HEK293 (cell line): Measurements from ENCODE around the gene ARSB.

ENCODE experiments used
- CTCF ChIA-PET: fragments of 350-600 bp; formaldehyde crosslinking; extraction: SDS; loops from one replicate; lab custom pipeline; 2021; ENCODE audit warnings: antibody characterized with exemption; lab: Yijun Ruan, JAX
- POLR2A ChIA-PET: fragments of 300-600 bp; formaldehyde crosslinking; extraction: SDS; loops from one replicate; lab custom pipeline; 2020; ENCODE audit warnings: antibody characterized with exemption, inconsistent platforms; lab: Yijun Ruan, JAX
- H3K27ac ChIP-seq: fragments of 200-500 bp; sonication (Bioruptor generic); 2 replicates; pipeline ENCODE4 v1.5.1; 2014; ENCODE audit warnings: low read depth, low read length, control low read depth, inconsistent platforms; ENCODE audit errors: extremely low read depth
- H3K36me3 ChIP-seq, 2 experiments: fragments of 200-500 bp in 1 of 2; sonication (Bioruptor generic) in 1 of 2; 1 replicate in 1 of 2; 2 replicates in 1 of 2; pipeline ENCODE4 v1.5.1; 2014 to 2017; ENCODE audit warnings: inconsistent platforms in 2 of 2, low read length in 2 of 2; ENCODE audit not compliant: control insufficient read depth in 2 of 2, insufficient read depth in 1 of 2
- H3K4me1 ChIP-seq: fragments of 200-500 bp; sonication (Bioruptor generic); 2 replicates; pipeline ENCODE4 v1.5.1; 2014; ENCODE audit warnings: mild to moderate bottlenecking, low read length, inconsistent platforms; ENCODE audit not compliant: control insufficient read depth, insufficient read depth
- H3K4me3 ChIP-seq: 2 replicates; pipeline ENCODE4 v1.5.1; 2011; ENCODE audit warnings: low read depth, mild to moderate bottlenecking, control low read depth, low read length, moderate library complexity
- H3K9me3 ChIP-seq: fragments of 200-500 bp; sonication (Bioruptor generic); 2 replicates; pipeline ENCODE4 v1.5.1; 2014; ENCODE audit warnings: low read depth, low read length, inconsistent platforms; ENCODE audit not compliant: control insufficient read depth, insufficient read depth
- EGR2 ChIP-seq: fragments of 450-650 bp; formaldehyde crosslinking; IDR thresholded peaks from 2 replicates; pipeline ENCODE4 v1.5.1; 2016; ENCODE audit warnings: low read depth, missing biosample characterization, missing genetic modification characterization
- GLI4 ChIP-seq: fragments of 450-650 bp; formaldehyde crosslinking; IDR thresholded peaks from 2 replicates; pipeline ENCODE4 v1.5.1; 2016; ENCODE audit warnings: missing biosample characterization, missing genetic modification characterization
- HOXC10 ChIP-seq: sonication (generic); formaldehyde crosslinking; IDR thresholded peaks from 2 replicates; pipeline ENCODE4 v1.8.1; 2023; ENCODE audit warnings: mild to moderate bottlenecking, missing genetic modification reagents
- IKZF3 ChIP-seq: fragments of 450-650 bp; IDR thresholded peaks from 2 replicates; pipeline ENCODE4 v1.5.0; 2018; ENCODE audit warnings: missing biosample characterization, mild to moderate bottlenecking, missing genetic modification characterization, moderate library complexity
- KLF1 ChIP-seq: fragments of 450-650 bp; formaldehyde crosslinking; IDR thresholded peaks from 2 replicates; pipeline ENCODE4 v1.5.1; 2016; ENCODE audit warnings: missing biosample characterization, missing genetic modification characterization
- KLF10 ChIP-seq: fragments of 450-650 bp; IDR thresholded peaks from 2 replicates; pipeline ENCODE4 v1.5.1; 2018; ENCODE audit warnings: missing biosample characterization, mild to moderate bottlenecking, missing genetic modification characterization
- ZBTB48 ChIP-seq: fragments of 450-650 bp; formaldehyde crosslinking; IDR thresholded peaks from 2 replicates; pipeline ENCODE4 v1.5.1; 2016; ENCODE audit warnings: missing biosample characterization, missing genetic modification characterization
- ZNF23 ChIP-seq: fragments of 450-650 bp; formaldehyde crosslinking; IDR thresholded peaks from 2 replicates; pipeline ENCODE4 v1.5.1; 2016; ENCODE audit warnings: missing biosample characterization, missing genetic modification characterization, borderline replicate concordance
- ZNF510 ChIP-seq: fragments of 450-650 bp; formaldehyde crosslinking; IDR thresholded peaks from 2 replicates; pipeline ENCODE4 v1.5.1; 2018; ENCODE audit warnings: mild to moderate bottlenecking, missing genetic modification characterization, missing biosample characterization; ENCODE audit not compliant: insufficient replicate concordance
- ZNF544 ChIP-seq: fragments of 450-650 bp; formaldehyde crosslinking; IDR thresholded peaks from 2 replicates; pipeline ENCODE4 v1.5.0; 2017; ENCODE audit warnings: missing biosample characterization, missing genetic modification characterization
- ZNF571 ChIP-seq: fragments of 450-650 bp; formaldehyde crosslinking; IDR thresholded peaks from 2 replicates; pipeline ENCODE4 v1.5.0; 2017; ENCODE audit warnings: missing biosample characterization, missing genetic modification characterization
- ZNF626 ChIP-seq: fragments of 450-650 bp; sonication (Bioruptor Pico); formaldehyde crosslinking; IDR thresholded peaks from 2 replicates; pipeline ENCODE4 v1.5.1; 2018; ENCODE audit warnings: missing biosample characterization, missing genetic modification characterization, inconsistent platforms
- ZNF658 ChIP-seq: fragments of 450-650 bp; formaldehyde crosslinking; IDR thresholded peaks from 2 replicates; pipeline ENCODE4; 2016; ENCODE audit warnings: missing biosample characterization, missing genetic modification characterization
- ZNF785 ChIP-seq: fragments of 450-650 bp; formaldehyde crosslinking; IDR thresholded peaks from 2 replicates; pipeline ENCODE4 v1.5.1; 2016; ENCODE audit warnings: missing biosample characterization, missing genetic modification characterization
- ZNF830 ChIP-seq: fragments of 450-650 bp; IDR thresholded peaks from 2 replicates; pipeline ENCODE4 v1.5.0; 2018; ENCODE audit warnings: missing biosample characterization, missing genetic modification characterization, low read depth, mild to moderate bottlenecking, moderate library complexity
- TF ChIP-seq, protein P1 (sequence below): fragments of 450-650 bp; formaldehyde crosslinking; conservative IDR thresholded peaks from 2 replicates; pipeline ENCODE4 v1.5.1; 2016; ENCODE audit warnings: low read depth, missing biosample characterization, missing genetic modification characterization
- TF ChIP-seq, protein P2 (sequence below): sonication (generic); formaldehyde crosslinking; IDR thresholded peaks from 2 replicates; pipeline ENCODE4 v1.8.1; 2022; ENCODE audit warnings: mild to moderate bottlenecking, moderate library complexity, missing genetic modification reagents
- TF ChIP-seq, protein P3 (sequence below): fragments of 450-650 bp; IDR thresholded peaks from 2 replicates; pipeline ENCODE4 v1.5.1; 2018; ENCODE audit warnings: missing biosample characterization, missing genetic modification characterization
- TF ChIP-seq, protein P4 (sequence below): fragments of 450-650 bp; formaldehyde crosslinking; IDR thresholded peaks from 2 replicates; pipeline ENCODE4 v1.5.1; 2017; ENCODE audit warnings: missing biosample characterization, missing genetic modification characterization

ARSB gene

DNA sequence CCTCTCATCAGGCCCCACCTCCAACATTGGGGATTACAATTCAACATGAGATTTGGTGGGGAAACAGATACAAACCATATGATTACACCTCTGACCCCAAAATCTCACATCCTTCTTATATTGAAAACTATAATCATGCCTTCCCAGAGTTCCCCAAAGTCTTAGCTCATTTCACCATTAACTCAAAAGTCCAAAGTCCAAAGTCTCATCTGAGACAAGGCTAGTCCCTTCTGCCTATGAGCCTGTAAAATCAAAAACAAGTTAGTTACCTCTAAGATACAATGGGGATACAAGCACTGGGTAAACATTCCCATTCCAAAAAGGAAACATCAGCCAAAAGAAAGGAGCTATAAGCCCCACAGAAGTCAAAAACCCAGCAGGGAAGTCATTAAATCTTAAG lies 26.8 kb upstream of the ARSB start (continued):
- TF ChIP-seq, protein P1, sequence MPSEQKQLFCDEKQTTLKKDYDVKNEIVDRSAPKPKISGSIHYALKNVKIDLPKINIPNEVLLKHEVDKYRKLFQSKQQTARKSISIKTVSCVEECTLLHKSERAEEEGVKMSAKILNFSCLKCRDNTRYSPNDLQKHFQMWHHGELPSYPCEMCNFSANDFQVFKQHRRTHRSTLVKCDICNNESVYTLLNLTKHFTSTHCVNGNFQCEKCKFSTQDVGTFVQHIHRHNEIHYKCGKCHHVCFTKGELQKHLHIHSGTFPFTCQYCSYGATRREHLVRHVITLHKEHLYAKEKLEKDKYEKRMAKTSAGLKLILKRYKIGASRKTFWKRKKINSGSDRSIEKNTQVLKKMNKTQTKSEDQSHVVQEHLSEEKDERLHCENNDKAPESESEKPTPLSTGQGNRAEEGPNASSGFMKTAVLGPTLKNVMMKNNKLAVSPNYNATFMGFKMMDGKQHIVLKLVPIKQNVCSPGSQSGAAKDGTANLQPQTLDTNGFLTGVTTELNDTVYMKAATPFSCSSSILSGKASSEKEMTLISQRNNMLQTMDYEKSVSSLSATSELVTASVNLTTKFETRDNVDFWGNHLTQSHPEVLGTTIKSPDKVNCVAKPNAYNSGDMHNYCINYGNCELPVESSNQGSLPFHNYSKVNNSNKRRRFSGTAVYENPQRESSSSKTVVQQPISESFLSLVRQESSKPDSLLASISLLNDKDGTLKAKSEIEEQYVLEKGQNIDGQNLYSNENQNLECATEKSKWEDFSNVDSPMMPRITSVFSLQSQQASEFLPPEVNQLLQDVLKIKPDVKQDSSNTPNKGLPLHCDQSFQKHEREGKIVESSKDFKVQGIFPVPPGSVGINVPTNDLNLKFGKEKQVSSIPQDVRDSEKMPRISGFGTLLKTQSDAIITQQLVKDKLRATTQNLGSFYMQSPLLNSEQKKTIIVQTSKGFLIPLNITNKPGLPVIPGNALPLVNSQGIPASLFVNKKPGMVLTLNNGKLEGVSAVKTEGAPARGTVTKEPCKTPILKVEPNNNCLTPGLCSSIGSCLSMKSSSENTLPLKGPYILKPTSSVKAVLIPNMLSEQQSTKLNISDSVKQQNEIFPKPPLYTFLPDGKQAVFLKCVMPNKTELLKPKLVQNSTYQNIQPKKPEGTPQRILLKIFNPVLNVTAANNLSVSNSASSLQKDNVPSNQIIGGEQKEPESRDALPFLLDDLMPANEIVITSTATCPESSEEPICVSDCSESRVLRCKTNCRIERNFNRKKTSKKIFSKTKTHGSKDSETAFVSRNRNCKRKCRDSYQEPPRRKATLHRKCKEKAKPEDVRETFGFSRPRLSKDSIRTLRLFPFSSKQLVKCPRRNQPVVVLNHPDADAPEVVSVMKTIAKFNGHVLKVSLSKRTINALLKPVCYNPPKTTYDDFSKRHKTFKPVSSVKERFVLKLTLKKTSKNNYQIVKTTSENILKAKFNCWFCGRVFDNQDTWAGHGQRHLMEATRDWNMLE (tag by site-specific recombination), result no peak
- TF ChIP-seq, all 188 proteins: peak for 0

DNA sequence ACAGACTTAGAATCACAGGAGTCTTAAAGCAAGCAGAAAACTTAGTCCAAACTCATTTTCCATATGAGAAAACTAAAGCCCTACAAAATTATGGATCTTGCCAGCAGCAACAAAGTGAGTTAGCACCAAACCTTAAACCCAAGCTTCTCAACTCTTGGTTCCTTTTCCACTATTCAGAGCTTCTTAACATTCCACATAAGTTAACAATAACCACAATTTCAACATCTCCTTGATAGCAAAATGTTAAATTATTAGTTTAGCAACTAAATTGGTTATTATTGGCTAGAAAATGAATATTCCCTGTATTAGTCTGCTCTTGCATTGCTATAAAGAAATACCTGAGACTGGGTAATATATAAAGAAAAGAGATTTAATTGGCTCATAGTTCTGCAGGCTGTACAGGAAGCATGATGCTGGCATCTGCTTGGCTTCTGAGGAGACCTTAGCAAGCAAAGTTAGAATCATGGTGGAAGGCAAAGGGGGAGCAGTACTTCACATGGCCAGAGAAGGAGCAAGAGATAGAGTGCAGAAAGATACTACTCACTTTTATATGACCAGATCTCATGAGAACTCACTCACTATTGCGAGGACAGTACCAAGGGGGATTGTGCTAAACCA lies 26.2 kb upstream of the ARSB start:
- no peak overlapping the region for H3K27ac ChIP-seq
- ChIA-PET CTCF (interaction anchor here (4.5 kb wide), 1 partner anchor 12 kb away, joined by 54 read pairs; no protein-coding TSS in a partner anchor), POLR2A (interaction anchor here (0.9 kb wide), 1 partner anchor 26 kb away, joined by 5 read pairs; the partner anchor contains the start of gene ARSB)
- H3K9me3 ChIP-seq, result no peaks in the 10 kb centered on the region
- H3K4me1 ChIP-seq, result no peaks in the 10 kb centered on the region
- TF ChIP-seq ZNF571 (tag by site-specific recombination) (no peak), ZBTB48 (no peak), ZNF658 (tag by site-specific recombination) (no peak), EGR2 (tag by site-specific recombination) (no peak), KLF1 (tag by site-specific recombination) (no peak), ZNF785 (tag by site-specific recombination) (no peak), ZNF23 (no peak), ZNF544 (tag by site-specific recombination) (no peak), ZNF510 (tag by site-specific recombination) (no peak), ZNF626 (no peak), GLI4 (tag by site-specific recombination) (no peak), KLF10 (tag by site-specific recombination) (no peak), ZNF830 (tag by site-specific recombination) (no peak), IKZF3 (no peak), HOXC10 (no peak)
- TF ChIP-seq, protein P2, sequence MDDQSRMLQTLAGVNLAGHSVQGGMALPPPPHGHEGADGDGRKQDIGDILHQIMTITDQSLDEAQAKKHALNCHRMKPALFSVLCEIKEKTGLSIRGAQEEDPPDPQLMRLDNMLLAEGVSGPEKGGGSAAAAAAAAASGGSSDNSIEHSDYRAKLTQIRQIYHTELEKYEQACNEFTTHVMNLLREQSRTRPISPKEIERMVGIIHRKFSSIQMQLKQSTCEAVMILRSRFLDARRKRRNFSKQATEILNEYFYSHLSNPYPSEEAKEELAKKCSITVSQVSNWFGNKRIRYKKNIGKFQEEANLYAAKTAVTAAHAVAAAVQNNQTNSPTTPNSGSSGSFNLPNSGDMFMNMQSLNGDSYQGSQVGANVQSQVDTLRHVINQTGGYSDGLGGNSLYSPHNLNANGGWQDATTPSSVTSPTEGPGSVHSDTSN (CRISPR knock-in tag), result no peak
- TF ChIP-seq, protein P3, sequence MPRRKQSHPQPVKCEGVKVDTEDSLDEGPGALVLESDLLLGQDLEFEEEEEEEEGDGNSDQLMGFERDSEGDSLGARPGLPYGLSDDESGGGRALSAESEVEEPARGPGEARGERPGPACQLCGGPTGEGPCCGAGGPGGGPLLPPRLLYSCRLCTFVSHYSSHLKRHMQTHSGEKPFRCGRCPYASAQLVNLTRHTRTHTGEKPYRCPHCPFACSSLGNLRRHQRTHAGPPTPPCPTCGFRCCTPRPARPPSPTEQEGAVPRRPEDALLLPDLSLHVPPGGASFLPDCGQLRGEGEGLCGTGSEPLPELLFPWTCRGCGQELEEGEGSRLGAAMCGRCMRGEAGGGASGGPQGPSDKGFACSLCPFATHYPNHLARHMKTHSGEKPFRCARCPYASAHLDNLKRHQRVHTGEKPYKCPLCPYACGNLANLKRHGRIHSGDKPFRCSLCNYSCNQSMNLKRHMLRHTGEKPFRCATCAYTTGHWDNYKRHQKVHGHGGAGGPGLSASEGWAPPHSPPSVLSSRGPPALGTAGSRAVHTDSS, result no peak
- TF ChIP-seq, protein P4, sequence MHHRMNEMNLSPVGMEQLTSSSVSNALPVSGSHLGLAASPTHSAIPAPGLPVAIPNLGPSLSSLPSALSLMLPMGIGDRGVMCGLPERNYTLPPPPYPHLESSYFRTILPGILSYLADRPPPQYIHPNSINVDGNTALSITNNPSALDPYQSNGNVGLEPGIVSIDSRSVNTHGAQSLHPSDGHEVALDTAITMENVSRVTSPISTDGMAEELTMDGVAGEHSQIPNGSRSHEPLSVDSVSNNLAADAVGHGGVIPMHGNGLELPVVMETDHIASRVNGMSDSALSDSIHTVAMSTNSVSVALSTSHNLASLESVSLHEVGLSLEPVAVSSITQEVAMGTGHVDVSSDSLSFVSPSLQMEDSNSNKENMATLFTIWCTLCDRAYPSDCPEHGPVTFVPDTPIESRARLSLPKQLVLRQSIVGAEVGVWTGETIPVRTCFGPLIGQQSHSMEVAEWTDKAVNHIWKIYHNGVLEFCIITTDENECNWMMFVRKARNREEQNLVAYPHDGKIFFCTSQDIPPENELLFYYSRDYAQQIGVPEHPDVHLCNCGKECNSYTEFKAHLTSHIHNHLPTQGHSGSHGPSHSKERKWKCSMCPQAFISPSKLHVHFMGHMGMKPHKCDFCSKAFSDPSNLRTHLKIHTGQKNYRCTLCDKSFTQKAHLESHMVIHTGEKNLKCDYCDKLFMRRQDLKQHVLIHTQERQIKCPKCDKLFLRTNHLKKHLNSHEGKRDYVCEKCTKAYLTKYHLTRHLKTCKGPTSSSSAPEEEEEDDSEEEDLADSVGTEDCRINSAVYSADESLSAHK, result no peak
- no peaks in the 10 kb centered on the region for H3K36me3 ChIP-seq
- H3K4me3 ChIP-seq, result no peak overlapping the region
